Lower lobe of right lung (tissue), 2 donors: ENCODE data around the gene OSGEPL1. TPM values are rescaled to one million over a fixed set of nuclear protein-coding genes. Genes with fewer than 3 reads are reported as not detected.
A peak's percentile ranks its signal among the peaks of the same experiment; 100 is the strongest.

Experiments
- ATAC-seq, 2 donors: fragments of 200-7000 bp; cut with Tn5 transposase; one replicate each; pipeline ENCODE4 v1.9.1; 2020 to 2022; ENCODE audit warnings: mild to moderate bottlenecking in 2 of 2, moderate library complexity in 2 of 2
- DNase-seq: peaks from one replicate; pipeline ENCODE4 v3.0.0-alpha.2; 2020
- H3K27ac ChIP-seq: fragments of 200-600 bp; one replicate; pipeline ENCODE4 v1.8.0; 2022
- H3K27me3 ChIP-seq: fragments of 200-600 bp; one replicate; pipeline ENCODE4 v1.8.0; 2022; ENCODE audit warnings: low read depth
- H3K36me3 ChIP-seq: fragments of 200-600 bp; one replicate; pipeline ENCODE4 v1.8.0; 2022; ENCODE audit warnings: mild to moderate bottlenecking
- H3K4me1 ChIP-seq: fragments of 200-600 bp; one replicate; pipeline ENCODE4 v1.8.0; 2022
- H3K4me3 ChIP-seq: fragments of 200-600 bp; one replicate; pipeline ENCODE4 v1.8.0; 2022; ENCODE audit warnings: mild to moderate bottlenecking
- H3K9me3 ChIP-seq: fragments of 200-600 bp; one replicate; pipeline ENCODE4 v1.8.0; 2022
- CTCF ChIP-seq: fragments of 200-600 bp; IDR thresholded peaks from one replicate; pipeline ENCODE4 v1.8.0; 2022; ENCODE audit warnings: antibody characterized with exemption, mild to moderate bottlenecking
- intact Hi-C: fragments of 100-400 bp; cut with DNase I; formaldehyde crosslinking; loops from one replicate; pipeline ENCODE4 v1.11.0; 2022
- total RNA-seq: library from RNA; stranded (reverse); fragmentation: NEBNext Ultra II Directional; extraction: Animal tissue kit (Norgen Biotek cat#: 25700); gene quantifications from one replicate; pipeline ENCODE4 v1.2.1, GENCODE V29; 2021
- donor health status: DM: no; HTN: yes; CAD: no; lungs with severe emphysema.

The OSGEPL1 gene
- total RNA-seq, 1 donor from 2014 or later, result 7.9 TPM

- Histone ChIP-seq H3K27ac (no peak overlapping the region), H3K27me3 (no peaks in the 10 kb centered on the region), H3K4me3 (no peak overlapping the region), H3K36me3 (peaks cover 6% of the 10 kb centered on the region), H3K9me3 (no peaks in the 10 kb centered on the region), H3K4me1 (no peaks in the 10 kb centered on the region)
- intact Hi-C loops, result no loop called here
- ATAC-seq, result no peak
- no peak for DNase-seq
- no peak for TF ChIP-seq CTCF
Measured at GRCh38 chr2:189700681-189701080, 61.9 kb downstream of the OSGEPL1 start.

GRCh38 chr2:189698020-189698887 lies 64.3 kb downstream of the OSGEPL1 start:
- peak; percentile 69 for TF ChIP-seq CTCF
- intact Hi-C loops, result no loop called here
- Histone ChIP-seq H3K9me3 (no peaks in the 10 kb centered on the region), H3K4me3 (no peak overlapping the region), H3K36me3 (no peaks in the 10 kb centered on the region), H3K27ac (no peak overlapping the region), H3K4me1 (no peaks in the 10 kb centered on the region), H3K27me3 (no peaks in the 10 kb centered on the region)
- ATAC-seq (peak; percentile 35 to 74), DNase-seq (no peak)

Other genes starting within 250 kb of the OSGEPL1 start
- 135 TPM for gene SLC40A1, start 182.0 kb downstream of the OSGEPL1 start, total RNA-seq
- gene ASNSD1, start 101.3 kb downstream of the OSGEPL1 start, total RNA-seq, result 29.1 TPM
- 10.3 TPM for gene ANKAR, start 88.1 kb downstream of the OSGEPL1 start, total RNA-seq
- 69.2 TPM for gene ORMDL1, start 21.5 kb upstream of the OSGEPL1 start, total RNA-seq
- gene PMS1, start 21.7 kb upstream of the OSGEPL1 start, total RNA-seq, result 21.7 TPM